ENCODE data around the gene TIMM13.

DNA sequence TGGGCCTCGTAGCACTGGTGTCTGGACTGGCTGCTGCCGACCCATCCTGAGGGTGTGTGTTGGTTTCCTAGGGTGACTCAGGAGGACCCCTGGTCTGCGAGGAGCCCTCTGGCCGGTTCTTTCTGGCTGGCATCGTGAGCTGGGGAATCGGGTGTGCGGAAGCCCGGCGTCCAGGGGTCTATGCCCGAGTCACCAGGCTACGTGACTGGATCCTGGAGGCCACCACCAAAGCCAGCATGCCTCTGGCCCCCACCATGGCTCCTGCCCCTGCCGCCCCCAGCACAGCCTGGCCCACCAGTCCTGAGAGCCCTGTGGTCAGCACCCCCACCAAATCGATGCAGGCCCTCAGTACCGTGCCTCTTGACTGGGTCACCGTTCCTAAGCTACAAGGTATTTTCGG lies 13.8 kb downstream of the TIMM13 start:
- TF ChIP-seq, protein P1, sequence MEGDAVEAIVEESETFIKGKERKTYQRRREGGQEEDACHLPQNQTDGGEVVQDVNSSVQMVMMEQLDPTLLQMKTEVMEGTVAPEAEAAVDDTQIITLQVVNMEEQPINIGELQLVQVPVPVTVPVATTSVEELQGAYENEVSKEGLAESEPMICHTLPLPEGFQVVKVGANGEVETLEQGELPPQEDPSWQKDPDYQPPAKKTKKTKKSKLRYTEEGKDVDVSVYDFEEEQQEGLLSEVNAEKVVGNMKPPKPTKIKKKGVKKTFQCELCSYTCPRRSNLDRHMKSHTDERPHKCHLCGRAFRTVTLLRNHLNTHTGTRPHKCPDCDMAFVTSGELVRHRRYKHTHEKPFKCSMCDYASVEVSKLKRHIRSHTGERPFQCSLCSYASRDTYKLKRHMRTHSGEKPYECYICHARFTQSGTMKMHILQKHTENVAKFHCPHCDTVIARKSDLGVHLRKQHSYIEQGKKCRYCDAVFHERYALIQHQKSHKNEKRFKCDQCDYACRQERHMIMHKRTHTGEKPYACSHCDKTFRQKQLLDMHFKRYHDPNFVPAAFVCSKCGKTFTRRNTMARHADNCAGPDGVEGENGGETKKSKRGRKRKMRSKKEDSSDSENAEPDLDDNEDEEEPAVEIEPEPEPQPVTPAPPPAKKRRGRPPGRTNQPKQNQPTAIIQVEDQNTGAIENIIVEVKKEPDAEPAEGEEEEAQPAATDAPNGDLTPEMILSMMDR (IDR thresholded peaks at IDR 0.05), result no peak
- TF ChIP-seq EP300 (IDR thresholded peaks at IDR 0.05), result no peak
